Nephron progenitor cell (in vitro differentiated cells): ENCODE data around the gene GSAP.
A peak's percentile ranks its signal among the peaks of the same experiment; 100 is the strongest.

Experiments used
- DNase-seq: peaks from one replicate; pipeline ENCODE4 v3.0.0; 2021
- H3K27ac Mint-ChIP-seq: 2 replicates; pipeline ENCODE4 v1.8.0; 2021; ENCODE audit warnings: mild to moderate bottlenecking, moderate library complexity, mixed read lengths
- H3K27me3 Mint-ChIP-seq: 2 replicates; pipeline ENCODE4 v1.8.0; 2021; ENCODE audit warnings: mild to moderate bottlenecking, low read depth, mixed read lengths; ENCODE audit not compliant: poor library complexity
- H3K36me3 Mint-ChIP-seq: 2 replicates; pipeline ENCODE4 v1.8.0; 2021; ENCODE audit warnings: low read depth, mixed read lengths
- H3K4me1 Mint-ChIP-seq: 2 replicates; pipeline ENCODE4 v1.8.0; 2021; ENCODE audit warnings: mixed read lengths
- H3K4me3 Mint-ChIP-seq: 2 replicates; pipeline ENCODE4 v1.8.0; 2021; ENCODE audit warnings: mild to moderate bottlenecking, moderate library complexity, mixed read lengths
- H3K9me3 Mint-ChIP-seq: 2 replicates; pipeline ENCODE4 v1.8.0; 2021; ENCODE audit warnings: mild to moderate bottlenecking, moderate library complexity, mixed read lengths
- TF ChIP-seq, protein P1 (sequence below): fragments of 200-600 bp; sonication (generic); IDR thresholded peaks from 2 replicates; pipeline ENCODE4 v1.5.0; 2021; ENCODE audit warnings: antibody characterized with exemption

The GSAP gene

DNA sequence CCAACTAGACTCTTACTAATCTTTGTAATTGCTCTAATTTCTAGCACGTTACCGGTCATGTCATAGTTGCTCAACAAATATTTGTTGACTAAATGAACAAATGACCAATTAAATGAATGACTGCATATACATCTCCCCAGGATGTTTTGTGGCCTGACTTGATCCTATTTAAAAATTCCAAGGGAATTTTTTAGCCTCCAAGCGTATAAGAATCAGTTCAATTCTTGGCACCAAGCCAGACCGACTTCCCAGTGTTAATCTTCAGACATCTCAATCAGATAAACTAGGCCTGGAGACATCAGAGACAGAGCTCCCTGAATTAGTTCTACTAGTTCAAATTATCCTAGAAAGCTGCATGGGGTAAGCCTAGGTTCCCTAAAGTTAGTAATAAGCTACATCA is 96.0 kb downstream of the GSAP start:
- Mint-ChIP-seq H3K27ac (peak overlapping the region; percentile 60), H3K9me3 (no peaks in the 10 kb centered on the region), H3K36me3 (no peaks in the 10 kb centered on the region), H3K4me1 (peaks cover 16% of the 10 kb centered on the region), H3K27me3 (peaks cover 7% of the 10 kb centered on the region), H3K4me3 (no peak overlapping the region)
- TF ChIP-seq, protein P1, sequence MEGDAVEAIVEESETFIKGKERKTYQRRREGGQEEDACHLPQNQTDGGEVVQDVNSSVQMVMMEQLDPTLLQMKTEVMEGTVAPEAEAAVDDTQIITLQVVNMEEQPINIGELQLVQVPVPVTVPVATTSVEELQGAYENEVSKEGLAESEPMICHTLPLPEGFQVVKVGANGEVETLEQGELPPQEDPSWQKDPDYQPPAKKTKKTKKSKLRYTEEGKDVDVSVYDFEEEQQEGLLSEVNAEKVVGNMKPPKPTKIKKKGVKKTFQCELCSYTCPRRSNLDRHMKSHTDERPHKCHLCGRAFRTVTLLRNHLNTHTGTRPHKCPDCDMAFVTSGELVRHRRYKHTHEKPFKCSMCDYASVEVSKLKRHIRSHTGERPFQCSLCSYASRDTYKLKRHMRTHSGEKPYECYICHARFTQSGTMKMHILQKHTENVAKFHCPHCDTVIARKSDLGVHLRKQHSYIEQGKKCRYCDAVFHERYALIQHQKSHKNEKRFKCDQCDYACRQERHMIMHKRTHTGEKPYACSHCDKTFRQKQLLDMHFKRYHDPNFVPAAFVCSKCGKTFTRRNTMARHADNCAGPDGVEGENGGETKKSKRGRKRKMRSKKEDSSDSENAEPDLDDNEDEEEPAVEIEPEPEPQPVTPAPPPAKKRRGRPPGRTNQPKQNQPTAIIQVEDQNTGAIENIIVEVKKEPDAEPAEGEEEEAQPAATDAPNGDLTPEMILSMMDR, result no peak
- no peak for DNase-seq

DNA sequence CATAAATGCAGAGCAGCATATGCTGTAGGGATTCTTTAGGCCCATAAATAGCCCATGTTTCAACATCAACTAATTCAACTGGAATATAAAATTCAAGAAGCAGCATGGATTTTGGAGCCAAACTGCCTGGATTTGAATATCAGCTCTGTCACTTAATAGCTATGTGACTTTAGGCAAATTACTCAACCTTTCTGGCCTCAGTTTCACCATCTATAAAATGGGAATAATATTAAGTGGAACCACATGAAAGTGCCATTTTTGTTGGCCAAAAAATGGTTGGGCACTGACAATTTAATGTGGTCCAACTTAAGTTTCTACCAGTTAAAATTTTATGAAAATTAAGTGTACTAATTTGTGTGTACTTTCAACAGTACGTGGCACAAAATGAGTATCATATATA is 98.1 kb downstream of the GSAP start:
- no peaks in the 10 kb centered on the region for H3K36me3 Mint-ChIP-seq
- no peaks in the 10 kb centered on the region for H3K9me3 Mint-ChIP-seq
- peaks cover 7% of the 10 kb centered on the region for H3K27me3 Mint-ChIP-seq
- no peak overlapping the region for H3K27ac Mint-ChIP-seq
- peaks cover 16% of the 10 kb centered on the region for H3K4me1 Mint-ChIP-seq
- TF ChIP-seq, protein P1, result no peak
- DNase-seq, result no peak
- no peak overlapping the region for H3K4me3 Mint-ChIP-seq

DNA sequence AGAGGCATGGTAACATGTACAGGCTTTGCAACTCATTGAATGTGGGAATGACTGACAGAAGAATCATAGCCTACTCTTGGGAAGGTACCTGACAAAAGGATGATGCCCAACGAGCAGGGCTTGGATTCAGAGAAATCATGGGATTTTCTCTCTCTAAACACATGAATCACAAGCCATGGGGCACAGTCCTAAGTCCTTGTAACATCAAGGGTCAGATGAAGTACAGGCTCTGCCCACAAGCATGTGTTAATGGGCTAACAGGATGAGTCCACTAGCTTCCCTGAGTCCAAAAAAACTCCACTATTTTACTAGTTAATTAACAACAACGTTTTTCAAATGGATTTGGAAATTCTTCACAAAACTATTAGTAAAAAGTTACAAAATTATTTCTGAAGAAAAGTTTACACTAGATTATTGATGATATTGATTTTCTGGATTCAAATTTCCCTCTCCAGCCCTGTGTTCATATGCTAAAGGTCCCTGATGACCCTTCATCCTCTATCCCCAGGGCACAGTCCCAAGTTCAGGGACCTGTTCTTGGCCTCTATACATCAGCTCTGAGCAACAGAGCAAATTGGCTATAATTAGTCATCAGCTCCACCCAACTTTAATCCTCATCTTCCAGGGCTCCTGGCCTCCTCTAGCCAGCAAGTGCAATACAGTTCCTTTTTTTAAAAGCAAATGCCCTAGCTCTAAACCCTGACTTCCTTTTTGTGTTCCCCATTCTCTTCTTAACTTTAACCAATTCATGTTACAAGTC is 99.8 kb downstream of the GSAP start:
- peaks cover 8% of the 10 kb centered on the region for H3K4me1 Mint-ChIP-seq
- H3K36me3 Mint-ChIP-seq, result no peaks in the 10 kb centered on the region
- TF ChIP-seq, protein P1, result no peak
- no peaks in the 10 kb centered on the region for H3K9me3 Mint-ChIP-seq
- no peak overlapping the region for H3K4me3 Mint-ChIP-seq
- H3K27ac Mint-ChIP-seq, result no peak overlapping the region
- no peak for DNase-seq
- H3K27me3 Mint-ChIP-seq, result peaks cover 2% of the 10 kb centered on the region

DNA sequence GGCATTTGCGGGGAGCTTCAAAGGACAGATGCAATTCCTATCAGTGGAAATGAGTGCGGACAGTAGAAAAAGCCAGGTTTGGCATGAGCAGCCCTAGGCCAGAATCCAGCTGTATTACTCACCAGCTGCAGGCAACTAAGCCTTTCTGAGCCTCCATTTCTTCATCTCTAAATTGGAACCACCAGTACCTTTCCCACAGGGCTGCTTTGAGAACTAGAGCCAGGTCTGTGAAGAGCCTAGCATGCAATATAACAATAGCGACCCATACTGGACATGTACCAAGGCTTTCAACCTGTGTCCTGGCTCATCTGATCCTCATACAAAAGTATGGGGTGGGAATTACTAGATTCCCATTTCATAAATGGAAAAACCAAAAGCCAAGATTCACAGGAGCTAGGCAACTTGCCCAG is 101.0 kb downstream of the GSAP start:
- no peaks in the 10 kb centered on the region for H3K9me3 Mint-ChIP-seq
- no peaks in the 10 kb centered on the region for H3K36me3 Mint-ChIP-seq
- no peak overlapping the region for H3K4me3 Mint-ChIP-seq
- no peak overlapping the region for H3K27ac Mint-ChIP-seq
- TF ChIP-seq, protein P1, result no peak
- no peaks in the 10 kb centered on the region for H3K4me1 Mint-ChIP-seq
- peaks cover 2% of the 10 kb centered on the region for H3K27me3 Mint-ChIP-seq
- no peak for DNase-seq

DNA sequence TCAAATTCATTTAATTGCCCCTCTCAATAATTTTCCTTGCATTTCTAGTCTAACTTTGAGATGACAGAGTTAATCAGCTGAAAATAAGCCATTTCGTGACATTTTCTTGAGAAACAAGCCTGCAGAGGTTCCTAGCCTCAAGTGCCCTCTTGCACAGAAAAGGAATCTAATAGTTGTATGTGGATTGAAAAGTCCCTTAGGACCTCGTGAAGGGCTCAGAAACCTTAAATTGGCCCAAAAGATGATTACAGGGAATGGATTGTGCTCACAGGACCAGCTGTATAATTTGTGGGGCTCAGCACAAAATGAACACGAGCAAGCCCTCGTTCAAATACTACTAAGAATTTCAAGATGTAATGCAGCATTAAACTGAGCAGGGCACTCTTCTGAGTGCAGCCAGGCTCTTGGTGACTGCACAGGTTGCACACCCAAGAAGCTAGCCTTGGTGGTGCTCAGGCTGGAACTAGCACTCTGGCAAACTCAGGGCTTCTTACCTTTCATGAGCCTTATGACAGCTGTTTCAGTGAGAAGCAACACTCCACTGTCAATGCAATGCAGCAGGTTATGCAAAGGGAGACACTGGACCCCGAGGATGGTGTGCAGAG is 102.2 kb downstream of the GSAP start:
- no peaks in the 10 kb centered on the region for H3K9me3 Mint-ChIP-seq
- no peaks in the 10 kb centered on the region for H3K4me1 Mint-ChIP-seq
- no peak overlapping the region for H3K27ac Mint-ChIP-seq
- H3K27me3 Mint-ChIP-seq, result peaks cover 2% of the 10 kb centered on the region
- DNase-seq, result no peak
- no peak overlapping the region for H3K4me3 Mint-ChIP-seq
- no peaks in the 10 kb centered on the region for H3K36me3 Mint-ChIP-seq
- TF ChIP-seq, protein P1, result no peak

DNA sequence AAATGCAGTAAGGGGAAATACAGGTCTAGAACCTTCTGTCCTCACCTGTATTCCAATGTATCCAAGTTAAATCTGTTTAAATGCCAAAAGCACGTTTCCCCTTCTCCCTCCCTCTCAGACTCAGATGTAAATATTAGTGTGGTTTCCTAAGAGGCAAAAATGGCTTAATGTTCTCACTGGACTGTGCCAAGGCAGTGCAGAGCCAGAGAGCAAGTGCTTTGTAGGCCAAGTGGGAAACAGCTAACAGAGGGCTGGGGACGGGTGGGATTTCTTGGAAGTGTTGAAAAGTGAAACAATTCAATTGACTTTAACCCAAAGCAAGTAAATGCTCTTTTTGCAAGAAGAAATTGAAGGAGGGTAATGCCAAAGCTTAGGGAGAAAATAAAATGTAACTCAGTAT is 103.1 kb downstream of the GSAP start:
- Mint-ChIP-seq H3K4me1 (no peaks in the 10 kb centered on the region), H3K9me3 (no peaks in the 10 kb centered on the region), H3K36me3 (no peaks in the 10 kb centered on the region), H3K4me3 (no peak overlapping the region), H3K27ac (no peak overlapping the region), H3K27me3 (peaks cover 2% of the 10 kb centered on the region)
- DNase-seq, result no peak
- TF ChIP-seq, protein P1, result no peak
